Panc1 (cell line): ENCODE data around the gene KDM2B. TPM values are rescaled to one million over a fixed set of nuclear protein-coding genes. Genes with fewer than 3 reads are reported as not detected.

Experiments
- ATAC-seq: fragments of 200-7000 bp; cut with Tn5 transposase; 2 replicates; pipeline ENCODE4 v1.9.1; 2020; ENCODE audit warnings: mild to moderate bottlenecking, moderate library complexity
- BruUV-seq: library from RNA; stranded (reverse); fragments of 400-500 nt; replicated peaks from 2 replicates; lab custom pipeline; 2021; lab: Mats Ljungman, UMichigan
- CTCF ChIA-PET: fragments of 300-600 bp; sonication (Branson Sonifier 250); formaldehyde crosslinking; loops from one replicate; lab custom pipeline; 2022; ENCODE audit warnings: antibody characterized with exemption; lab: Charles Lee
- POLR2A ChIA-PET: fragments of 300-600 bp; sonication (Branson Sonifier 250); formaldehyde crosslinking; loops from one replicate; lab custom pipeline; 2022; ENCODE audit warnings: antibody characterized with exemption; lab: Charles Lee
- DNase-seq: peaks from one replicate; pipeline ENCODE4 v3.0.0-alpha.2; 2010; ENCODE audit warnings: low read depth, low spot score
- H3K27ac ChIP-seq: 2 replicates; pipeline ENCODE4 v1.5.1; 2011; ENCODE audit warnings: mild to moderate bottlenecking, low read length, inconsistent platforms
- H3K27me3 ChIP-seq: fragments of 200-500 bp; sonication (Bioruptor generic); 2 replicates; pipeline ENCODE4 v1.6.0; 2014; ENCODE audit warnings: low read length, inconsistent platforms; ENCODE audit not compliant: control insufficient read depth, insufficient read depth
- H3K36me3 ChIP-seq: fragments of 200-500 bp; sonication (Bioruptor generic); 2 replicates; pipeline ENCODE4 v1.5.1; 2014; ENCODE audit warnings: inconsistent platforms, mild to moderate bottlenecking, low read length, moderate library complexity; ENCODE audit not compliant: control insufficient read depth, insufficient read depth
- H3K4me1 ChIP-seq: 2 replicates; pipeline ENCODE4 v1.5.1; 2011; ENCODE audit warnings: inconsistent platforms, mild to moderate bottlenecking, low read length, moderate library complexity; ENCODE audit not compliant: control insufficient read depth, insufficient read depth
- H3K4me3 ChIP-seq, 2 experiments: 2 replicates each; pipeline ENCODE4 v1.5.1; 2011 to 2012; ENCODE audit warnings: low read depth in 2 of 2, low read length in 2 of 2, mild to moderate bottlenecking in 2 of 2, inconsistent platforms in 1 of 2, moderate library complexity in 1 of 2
- H3K9me3 ChIP-seq: fragments of 200-500 bp; sonication (Bioruptor generic); 2 replicates; pipeline ENCODE4 v1.5.1; 2014; ENCODE audit warnings: low read depth, mild to moderate bottlenecking, inconsistent platforms, low read length, moderate library complexity; ENCODE audit not compliant: control insufficient read depth, insufficient read depth
- CTCF ChIP-seq: fragments of 450-650 bp; IDR thresholded peaks from 2 replicates; pipeline ENCODE4 v1.5.1; 2017; ENCODE audit warnings: mild to moderate bottlenecking
- POLR2AphosphoS5 ChIP-seq: IDR thresholded peaks from 2 replicates; pipeline ENCODE4 v1.6.1; 2012; ENCODE audit warnings: mild to moderate bottlenecking, low read depth, low read length, moderate library complexity
- REST ChIP-seq, 2 experiments: IDR thresholded peaks; 2 replicates each; pipeline ENCODE4 v1.6.1; 2011 to 2012; ENCODE audit warnings: low read depth in 2 of 2, control low read depth in 1 of 2, low read length in 1 of 2, mild to moderate bottlenecking in 1 of 2, moderate library complexity in 1 of 2; ENCODE audit not compliant: insufficient read depth in 1 of 2
- SIN3A ChIP-seq: IDR thresholded peaks from 2 replicates; pipeline ENCODE4 v1.6.1; 2012; ENCODE audit warnings: low read depth, mild to moderate bottlenecking, low read length, moderate library complexity, borderline replicate concordance; ENCODE audit not compliant: insufficient read depth
- TCF7L2 ChIP-seq: IDR thresholded peaks from 2 replicates; pipeline ENCODE4 v1.6.1; 2011; ENCODE audit warnings: mild to moderate bottlenecking, low read depth, low read length, inconsistent platforms
- in situ Hi-C: cut with HindIII; loops from 2 replicates; pipeline ENCODE4 v1.10.0; 2016; ENCODE audit warnings: low sequenced_read_pairs, low pct_unique_long_range_greater_than_20kb
- intact Hi-C: fragments of 100-400 bp; cut with micrococcal nuclease; formaldehyde crosslinking; loops from one replicate; pipeline ENCODE4 v1.10.0; 2022; ENCODE audit not compliant: unreplicated experiment
- total RNA-seq: library from RNA; stranded (reverse); gene quantifications from one replicate; pipeline ENCODE4 v1.2.1, GENCODE V29; 2021; ENCODE audit not compliant: unreplicated experiment

KDM2B gene
- total RNA-seq, 1 experiment from 2014 or later: 27.5 TPM

GRCh38 chr12:121397521-121397920, 183.3 kb downstream of the KDM2B start:
- no TSS peak for BruUV-seq
- no peaks in the 10 kb centered on the region for H3K27me3 ChIP-seq
- H3K36me3 ChIP-seq: no peaks in the 10 kb centered on the region
- H3K4me1 ChIP-seq: peaks cover 12% of the 10 kb centered on the region; the same call in 1 of the 2 replicates
- DNase-seq (no peak), ATAC-seq (no peak)
- H3K27ac ChIP-seq: no peak overlapping the region
- POLR2A ChIA-PET: interaction anchor here (0.7 kb wide), 1 partner anchor 102 kb away, joined by 3 read pairs; no protein-coding TSS in a partner anchor
- no peaks in the 10 kb centered on the region for H3K9me3 ChIP-seq
- TF ChIP-seq CTCF: no peak
- TF ChIP-seq POLR2AphosphoS5: no peak
- intact Hi-C loops (loop anchor here (5.0 kb wide), 1 partner anchor 45 kb away; the partner anchor contains the start of gene ANAPC5), in situ Hi-C loops (no loop called here)
- CTCF ChIA-PET: interaction anchor here (0.7 kb wide), 1 partner anchor 62 kb away, joined by 7 read pairs; no protein-coding TSS in a partner anchor
- H3K4me3 ChIP-seq: no peak overlapping the region

GRCh38 chr12:121392325-121392716, 188.5 kb downstream of the KDM2B start:
- POLR2A ChIA-PET: interaction anchor here (0.5 to 0.6 kb wide), 2 partner anchors 27 to 1801 kb away, joined by 3 to 4 read pairs; no protein-coding TSS in a partner anchor
- ATAC-seq (no peak), DNase-seq (no peak)
- intact Hi-C loops: no loop called here
- no peak overlapping the region for H3K4me3 ChIP-seq
- no peaks in the 10 kb centered on the region for H3K27me3 ChIP-seq
- H3K36me3 ChIP-seq: no peaks in the 10 kb centered on the region
- no peaks in the 10 kb centered on the region for H3K9me3 ChIP-seq
- H3K27ac ChIP-seq: no peak overlapping the region
- no TSS peak for BruUV-seq
- in situ Hi-C loops: no loop called here
- no peaks in the 10 kb centered on the region for H3K4me1 ChIP-seq
- TF ChIP-seq POLR2AphosphoS5: no peak
- no peak for TF ChIP-seq CTCF
- TF ChIP-seq TCF7L2: no peak
- TF ChIP-seq SIN3A: no peak
- TF ChIP-seq REST (IDR thresholded peaks at IDR 0.05; ENCODE audit: insufficient read depth in 1 of 2, low read depth in 2 of 2, low read length in 1 of 2): no peak
- CTCF ChIA-PET: no interaction called here
